H1 (cell line): ENCODE data around the gene TASP1.

Experiments
- EP300 ChIP-seq, 2 experiments: IDR thresholded peaks; 1 replicate in 1 of 2; 2 replicates in 1 of 2; pipeline ENCODE4 v1.6.1; 2011 to 2012; ENCODE audit warnings: low read depth in 2 of 2, low read length in 2 of 2, mild to moderate bottlenecking in 2 of 2, borderline replicate concordance in 1 of 2, inconsistent platforms in 1 of 2, moderate library complexity in 1 of 2
- EZH2 ChIP-seq: fragments of 200-600 bp; sonication (generic); IDR thresholded peaks from 2 replicates; pipeline ENCODE4 v1.7.1; 2012; ENCODE audit warnings: low read depth, mild to moderate bottlenecking, moderate library complexity, low read length, inconsistent platforms; ENCODE audit not compliant: severe bottlenecking
- JUND ChIP-seq: IDR thresholded peaks from 2 replicates; pipeline ENCODE4 v1.6.1; 2011; ENCODE audit warnings: mild to moderate bottlenecking, improper control_type of control experiment, low read length
- KDM1A ChIP-seq: fragments of 200-600, 300-600 bp; sonication (generic); IDR thresholded peaks from 2 replicates; pipeline ENCODE4 v1.7.1; 2016; ENCODE audit warnings: mild to moderate bottlenecking, low read length, borderline replicate concordance
- POLR2A ChIP-seq, 2 experiments: IDR thresholded peaks; 1 replicate in 1 of 2; 2 replicates in 1 of 2; pipeline ENCODE4 v1.6.1; 2011; ENCODE audit warnings: low read depth in 2 of 2, low read length in 2 of 2, mild to moderate bottlenecking in 2 of 2; ENCODE audit errors: control extremely low read depth in 1 of 2
- RAD21 ChIP-seq, 2 experiments: IDR thresholded peaks in 1 of 2; conservative IDR thresholded peaks in 1 of 2; 2 replicates each; pipeline ENCODE4 v1.6.1; 2011; ENCODE audit warnings: low read depth in 2 of 2, low read length in 2 of 2, improper control_type of control experiment in 1 of 2, inconsistent platforms in 1 of 2, mild to moderate bottlenecking in 1 of 2, moderate library complexity in 1 of 2
- RNF2 ChIP-seq: fragments of 200-900, 300-1000 bp; sonication (generic); IDR thresholded peaks from 2 replicates; pipeline ENCODE4 v1.7.1; 2016; ENCODE audit warnings: borderline replicate concordance, low read depth, mild to moderate bottlenecking, antibody characterized with exemption, low read length; ENCODE audit not compliant: poor library complexity, severe bottlenecking; ENCODE audit errors: missing control alignments
- TF ChIP-seq, protein P1 (sequence below), 3 experiments: IDR thresholded peaks; 1 replicate in 2 of 3; 2 replicates in 1 of 3; pipeline versions ENCODE4 v1.5.1 to v1.6.1; 2011; ENCODE audit warnings: low read length in 3 of 3, mild to moderate bottlenecking in 3 of 3, inconsistent platforms in 2 of 3, low read depth in 1 of 3, moderate library complexity in 1 of 3; ENCODE audit not compliant: insufficient read depth in 1 of 3; ENCODE audit errors: control extremely low read depth in 1 of 3

GRCh38 chr20:13395232-13395631, 243.5 kb downstream of the TASP1 start:
- no peak for TF ChIP-seq RNF2
- TF ChIP-seq POLR2A (IDR thresholded peaks at IDR 0.05; ENCODE audit: control extremely low read depth in 1 of 2, low read depth in 2 of 2, low read length in 2 of 2) = no peak
- TF ChIP-seq EP300 (IDR thresholded peaks at IDR 0.05; ENCODE audit: borderline replicate concordance in 1 of 2, low read depth in 2 of 2, low read length in 2 of 2) = no peak
- no peak for TF ChIP-seq KDM1A
- TF ChIP-seq, protein P1, sequence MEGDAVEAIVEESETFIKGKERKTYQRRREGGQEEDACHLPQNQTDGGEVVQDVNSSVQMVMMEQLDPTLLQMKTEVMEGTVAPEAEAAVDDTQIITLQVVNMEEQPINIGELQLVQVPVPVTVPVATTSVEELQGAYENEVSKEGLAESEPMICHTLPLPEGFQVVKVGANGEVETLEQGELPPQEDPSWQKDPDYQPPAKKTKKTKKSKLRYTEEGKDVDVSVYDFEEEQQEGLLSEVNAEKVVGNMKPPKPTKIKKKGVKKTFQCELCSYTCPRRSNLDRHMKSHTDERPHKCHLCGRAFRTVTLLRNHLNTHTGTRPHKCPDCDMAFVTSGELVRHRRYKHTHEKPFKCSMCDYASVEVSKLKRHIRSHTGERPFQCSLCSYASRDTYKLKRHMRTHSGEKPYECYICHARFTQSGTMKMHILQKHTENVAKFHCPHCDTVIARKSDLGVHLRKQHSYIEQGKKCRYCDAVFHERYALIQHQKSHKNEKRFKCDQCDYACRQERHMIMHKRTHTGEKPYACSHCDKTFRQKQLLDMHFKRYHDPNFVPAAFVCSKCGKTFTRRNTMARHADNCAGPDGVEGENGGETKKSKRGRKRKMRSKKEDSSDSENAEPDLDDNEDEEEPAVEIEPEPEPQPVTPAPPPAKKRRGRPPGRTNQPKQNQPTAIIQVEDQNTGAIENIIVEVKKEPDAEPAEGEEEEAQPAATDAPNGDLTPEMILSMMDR (IDR thresholded peaks at IDR 0.05; ENCODE audit: control extremely low read depth in 1 of 3, insufficient read depth in 1 of 3, low read depth in 1 of 3, low read length in 3 of 3) = no peak
- no peak for TF ChIP-seq RAD21 (IDR thresholded peaks at IDR 0.05 in 1 of 2, conservative IDR thresholded peaks at IDR 0.05 in 1 of 2; ENCODE audit: low read depth in 2 of 2, low read length in 2 of 2)
- TF ChIP-seq JUND = no peak
- TF ChIP-seq EZH2 = no peak
